ENCODE measurements around the gene CFAP251. TPM values are rescaled to one million over a fixed set of nuclear protein-coding genes. Genes with fewer than 3 reads are reported as not detected.

Gene CFAP251
- total RNA-seq, 1 experiment from 2014 or later: 5.5 TPM

DNA sequence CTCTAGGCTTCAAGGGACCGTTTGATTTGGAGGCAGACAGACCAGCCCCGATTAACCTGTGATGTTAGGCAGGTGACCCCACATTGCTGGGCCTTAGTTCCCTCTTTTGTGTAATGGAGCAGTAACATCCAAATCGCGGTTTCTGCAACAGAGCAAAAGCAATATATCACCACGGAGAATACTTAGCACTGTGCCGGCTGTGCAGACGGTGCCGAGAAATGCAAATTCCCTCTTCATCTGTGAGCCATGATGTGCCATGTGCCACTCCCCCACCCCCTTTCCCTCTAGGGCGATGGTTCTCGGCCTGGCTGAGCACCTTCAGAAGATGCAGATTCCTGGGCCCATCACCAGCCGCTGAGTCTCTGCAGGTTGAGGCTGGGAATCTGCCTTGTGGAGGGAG, 114.2 kb downstream of the CFAP251 start:
- Histone ChIP-seq H3K4me1 (ENCODE audit: insufficient read depth, low read length, poor library complexity, severe bottlenecking) (no peaks in the 10 kb centered on the region), H3K4me3 (ENCODE audit: low read depth, low read length, poor library complexity, severe bottlenecking) (no peak overlapping the region), H3K36me3 (ENCODE audit: insufficient read depth, low read length, poor library complexity, severe bottlenecking) (peaks cover 21% of the 10 kb centered on the region), H3K27me3 (replicated peaks; ENCODE audit: insufficient read depth, low read depth, low read length, poor library complexity) (no peaks in the 10 kb centered on the region), H3K27ac (ENCODE audit: low read depth, low read length, poor library complexity, severe bottlenecking) (no peak overlapping the region), H3K9me3 (ENCODE audit: low read depth, low read length, poor library complexity, severe bottlenecking) (no peaks in the 10 kb centered on the region)
- DNase-seq (ENCODE audit: low spot score): no peak
- CTCF ChIA-PET: no interaction called here
- BruUV-seq (replicated peaks): no TSS peak
- POLR2A ChIA-PET (ENCODE audit: low non-redundant PET): no interaction called here
- intact Hi-C loops (cut with micrococcal nuclease; ENCODE audit: unreplicated experiment): no loop called here
- TF ChIP-seq, protein P1, sequence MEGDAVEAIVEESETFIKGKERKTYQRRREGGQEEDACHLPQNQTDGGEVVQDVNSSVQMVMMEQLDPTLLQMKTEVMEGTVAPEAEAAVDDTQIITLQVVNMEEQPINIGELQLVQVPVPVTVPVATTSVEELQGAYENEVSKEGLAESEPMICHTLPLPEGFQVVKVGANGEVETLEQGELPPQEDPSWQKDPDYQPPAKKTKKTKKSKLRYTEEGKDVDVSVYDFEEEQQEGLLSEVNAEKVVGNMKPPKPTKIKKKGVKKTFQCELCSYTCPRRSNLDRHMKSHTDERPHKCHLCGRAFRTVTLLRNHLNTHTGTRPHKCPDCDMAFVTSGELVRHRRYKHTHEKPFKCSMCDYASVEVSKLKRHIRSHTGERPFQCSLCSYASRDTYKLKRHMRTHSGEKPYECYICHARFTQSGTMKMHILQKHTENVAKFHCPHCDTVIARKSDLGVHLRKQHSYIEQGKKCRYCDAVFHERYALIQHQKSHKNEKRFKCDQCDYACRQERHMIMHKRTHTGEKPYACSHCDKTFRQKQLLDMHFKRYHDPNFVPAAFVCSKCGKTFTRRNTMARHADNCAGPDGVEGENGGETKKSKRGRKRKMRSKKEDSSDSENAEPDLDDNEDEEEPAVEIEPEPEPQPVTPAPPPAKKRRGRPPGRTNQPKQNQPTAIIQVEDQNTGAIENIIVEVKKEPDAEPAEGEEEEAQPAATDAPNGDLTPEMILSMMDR (conservative IDR thresholded peaks at IDR 0.05; ENCODE audit: low read depth, low read length): no peak
- no peak for TF ChIP-seq EZH2 (IDR thresholded peaks at IDR 0.05; ENCODE audit: borderline replicate concordance, low read depth, low read length, poor library complexity, severe bottlenecking)

DNA sequence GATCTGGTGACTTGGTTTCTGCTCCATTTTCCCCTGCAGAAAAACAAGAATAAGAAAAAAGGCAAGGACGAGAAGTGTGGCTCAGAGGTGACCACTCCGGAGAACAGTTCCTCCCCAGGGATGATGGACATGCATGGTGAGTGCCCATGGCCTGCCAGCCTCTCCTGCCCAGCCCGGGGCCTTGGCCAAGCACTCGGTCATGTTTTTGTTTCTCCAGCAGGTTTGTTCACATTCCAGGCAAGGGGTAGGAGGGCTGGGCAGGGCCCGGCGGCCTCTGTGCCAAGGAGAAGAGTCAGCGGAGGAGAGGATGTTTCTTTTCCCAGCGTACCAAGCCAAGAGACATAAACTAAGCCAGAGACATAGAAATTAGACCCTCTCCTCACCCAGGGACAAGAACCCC, 116.9 kb downstream of the CFAP251 start:
- H3K4me1 ChIP-seq (ENCODE audit: insufficient read depth, low read length, poor library complexity, severe bottlenecking): no peaks in the 10 kb centered on the region
- ChIA-PET POLR2A (ENCODE audit: low non-redundant PET) (no interaction called here), CTCF (no interaction called here)
- intact Hi-C loops (cut with micrococcal nuclease; ENCODE audit: unreplicated experiment): no loop called here
- no peaks in the 10 kb centered on the region for H3K9me3 ChIP-seq (ENCODE audit: low read depth, low read length, poor library complexity, severe bottlenecking)
- BruUV-seq (replicated peaks): no TSS peak
- no peak overlapping the region for H3K27ac ChIP-seq (ENCODE audit: low read depth, low read length, poor library complexity, severe bottlenecking)
- TF ChIP-seq, protein P1 (conservative IDR thresholded peaks at IDR 0.05; ENCODE audit: low read depth, low read length): no peak
- TF ChIP-seq EZH2 (IDR thresholded peaks at IDR 0.05; ENCODE audit: borderline replicate concordance, low read depth, low read length, poor library complexity, severe bottlenecking): no peak
- H3K4me3 ChIP-seq (ENCODE audit: low read depth, low read length, poor library complexity, severe bottlenecking): no peak overlapping the region
- peaks cover 29% of the 10 kb centered on the region for H3K36me3 ChIP-seq (ENCODE audit: insufficient read depth, low read length, poor library complexity, severe bottlenecking)
- no peaks in the 10 kb centered on the region for H3K27me3 ChIP-seq (replicated peaks; ENCODE audit: insufficient read depth, low read depth, low read length, poor library complexity)
- no peak for DNase-seq (ENCODE audit: low spot score)

DNA sequence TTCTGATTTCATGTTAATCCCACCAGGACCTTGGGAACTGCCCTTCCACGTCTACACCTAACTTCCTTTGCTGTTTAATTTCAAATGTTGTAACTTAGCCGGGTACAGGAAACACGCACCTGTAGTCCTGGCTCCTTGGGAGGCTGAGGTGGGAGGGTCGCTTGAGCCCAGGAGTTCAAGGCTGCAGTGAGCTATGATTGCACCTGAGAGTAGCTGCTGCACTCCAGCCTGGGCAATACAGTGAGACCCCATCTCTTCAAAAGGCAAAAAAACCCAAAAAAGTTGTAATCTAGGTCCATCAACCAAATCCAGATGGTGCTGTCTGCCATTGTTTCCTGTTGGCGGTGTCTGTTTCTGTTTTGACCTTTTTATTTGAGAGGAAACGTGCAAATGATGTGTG, 117.8 kb downstream of the CFAP251 start:
- Histone ChIP-seq H3K9me3 (ENCODE audit: low read depth, low read length, poor library complexity, severe bottlenecking) (no peaks in the 10 kb centered on the region), H3K27ac (ENCODE audit: low read depth, low read length, poor library complexity, severe bottlenecking) (no peak overlapping the region), H3K4me1 (ENCODE audit: insufficient read depth, low read length, poor library complexity, severe bottlenecking) (no peaks in the 10 kb centered on the region), H3K4me3 (ENCODE audit: low read depth, low read length, poor library complexity, severe bottlenecking) (no peak overlapping the region), H3K36me3 (ENCODE audit: insufficient read depth, low read length, poor library complexity, severe bottlenecking) (peaks cover 29% of the 10 kb centered on the region), H3K27me3 (replicated peaks; ENCODE audit: insufficient read depth, low read depth, low read length, poor library complexity) (no peaks in the 10 kb centered on the region)
- BruUV-seq (replicated peaks): no TSS peak
- TF ChIP-seq EZH2 (IDR thresholded peaks at IDR 0.05; ENCODE audit: borderline replicate concordance, low read depth, low read length, poor library complexity, severe bottlenecking): no peak
- TF ChIP-seq, protein P1 (conservative IDR thresholded peaks at IDR 0.05; ENCODE audit: low read depth, low read length): no peak
- DNase-seq (ENCODE audit: low spot score): no peak
- CTCF ChIA-PET: no interaction called here
- POLR2A ChIA-PET (ENCODE audit: low non-redundant PET): no interaction called here
- intact Hi-C loops (cut with micrococcal nuclease; ENCODE audit: unreplicated experiment): no loop called here
